LNCaP clone FGC (cell line): ENCODE measurements around the gene CEACAM18.

Experiments
- DNase-seq: peaks from one replicate; pipeline ENCODE4 v3.0.0-alpha.2; 2011; ENCODE audit warnings: low read depth
- H3K4me3 ChIP-seq: 2 replicates; pipeline ENCODE4 v1.5.1; 2011; ENCODE audit warnings: mild to moderate bottlenecking, low read depth, low read length, control low read depth
- CTCF ChIP-seq: IDR thresholded peaks from 2 replicates; pipeline ENCODE4 v1.5.1; 2012; ENCODE audit warnings: mild to moderate bottlenecking; ENCODE audit not compliant: control insufficient read depth, insufficient read depth; ENCODE audit errors: extremely low read depth

Gene CEACAM18

DNA sequence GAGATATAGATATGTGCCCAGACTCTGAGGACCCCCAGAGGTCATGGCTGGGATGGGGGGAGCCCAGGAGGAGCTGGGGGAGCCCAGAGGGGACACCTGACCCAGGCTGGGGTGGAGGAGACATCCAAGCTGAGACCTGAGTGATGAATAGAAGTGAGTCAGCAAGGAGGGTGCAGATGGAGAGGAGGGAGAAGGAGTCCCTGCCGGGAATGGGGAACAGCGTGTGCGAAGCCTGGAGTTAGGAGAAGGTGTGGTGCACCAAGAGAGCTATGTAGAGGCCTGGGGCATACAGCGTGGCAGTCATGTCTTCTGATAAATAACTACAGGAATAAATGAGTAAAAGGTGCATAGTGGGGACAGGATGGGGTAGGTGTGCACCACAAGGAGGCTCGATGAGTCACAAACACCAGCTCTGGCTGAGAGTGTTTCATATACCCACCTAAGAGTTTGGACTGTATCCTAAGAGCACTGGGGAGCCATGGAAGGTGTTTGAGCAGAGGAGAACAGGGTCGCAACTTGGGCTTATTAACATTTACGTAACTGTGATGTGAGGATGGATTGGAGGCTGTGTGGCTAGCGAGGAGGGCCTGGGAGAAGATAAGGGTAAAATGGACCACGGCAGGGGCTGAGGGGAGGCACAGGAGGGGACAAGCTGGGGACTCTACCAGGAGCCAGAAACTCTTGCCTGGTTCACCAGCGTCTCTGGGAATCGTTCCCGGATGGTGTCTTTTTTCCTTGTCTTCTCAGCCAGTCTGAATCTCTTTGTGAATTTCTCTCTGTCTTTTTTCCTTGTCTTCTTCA lies 1.4 kb downstream of the CEACAM18 start:
- no peak for DNase-seq
- TF ChIP-seq CTCF = no peak
- no peak overlapping the region for H3K4me3 ChIP-seq

- DNase-seq = peak; percentile 6
- H3K4me3 ChIP-seq = no peak overlapping the region
- no peak for TF ChIP-seq CTCF
Observed at GRCh38 chr19:51480590-51480989, 2.3 kb downstream of the CEACAM18 start.

DNA sequence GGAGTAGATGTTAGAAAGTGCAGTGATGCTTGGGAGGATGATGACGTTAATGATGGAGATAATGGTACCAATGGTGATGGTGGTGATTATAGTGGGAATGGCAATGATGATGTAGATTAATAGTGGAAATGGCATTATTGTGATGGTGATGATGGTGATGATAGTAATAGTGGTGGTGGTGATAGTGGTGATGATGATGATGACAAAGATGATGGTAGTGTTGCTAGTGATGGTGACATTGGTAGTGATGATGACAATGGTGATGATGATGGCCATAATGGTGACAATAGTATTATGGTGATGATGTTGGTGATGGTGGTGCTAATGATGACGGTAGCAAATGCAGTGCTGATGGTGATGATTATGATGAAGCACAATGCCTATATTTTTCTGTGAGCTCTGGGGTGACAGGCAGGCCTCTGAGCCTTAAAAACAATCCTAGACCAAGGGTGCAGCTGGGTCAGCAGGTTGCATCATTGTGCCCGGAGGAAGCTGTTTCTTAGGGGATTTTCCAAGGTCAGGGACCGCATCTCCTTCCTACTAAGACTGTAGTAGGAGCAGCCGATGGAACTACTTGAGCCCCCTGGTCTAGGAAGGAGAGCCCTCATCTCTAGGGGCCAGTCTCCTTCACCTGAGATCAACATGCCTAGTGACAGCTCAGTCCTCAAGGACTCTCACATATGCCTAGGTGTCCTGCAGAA lies 7.8 kb downstream of the CEACAM18 start:
- no peak for TF ChIP-seq CTCF
- no peak overlapping the region for H3K4me3 ChIP-seq
- no peak for DNase-seq

GRCh38 chr19:51488491-51488890 lies 10.2 kb downstream of the CEACAM18 start:
- TF ChIP-seq CTCF = no peak
- no peak overlapping the region for H3K4me3 ChIP-seq
- DNase-seq = no peak

- no peak overlapping the region for H3K4me3 ChIP-seq
- DNase-seq = no peak
- no peak for TF ChIP-seq CTCF
Observed at GRCh38 chr19:51489113-51489512, 10.8 kb downstream of the CEACAM18 start.

GRCh38 chr19:51490676-51491075 lies 12.3 kb downstream of the CEACAM18 start:
- DNase-seq = no peak
- no peak overlapping the region for H3K4me3 ChIP-seq
- no peak for TF ChIP-seq CTCF
